DND-41 (cell line): Measurements from ENCODE around the gene VAC14.

Experiments
- ATAC-seq: fragments of 200-7000 bp; cut with Tn5 transposase; 3 replicates; pipeline ENCODE4 v1.9.1; 2021; ENCODE audit warnings: low read depth; ENCODE audit not compliant: insufficient read depth
- DNase-seq: peaks from one replicate; pipeline ENCODE4 v3.0.0-alpha.2; 2020
- H2AFZ ChIP-seq: 2 replicates; pipeline ENCODE4 v1.6.0; 2012; ENCODE audit warnings: low read depth, low read length
- H3K27ac ChIP-seq: 2 replicates; pipeline ENCODE4 v1.5.1; 2012; ENCODE audit warnings: low read length, inconsistent platforms
- H3K27me3 ChIP-seq: fragments of 200-600 bp; sonication (generic); 2 replicates; pipeline ENCODE4 v1.6.0; 2012; ENCODE audit warnings: low read length, mild to moderate bottlenecking, inconsistent platforms; ENCODE audit not compliant: insufficient read depth, poor library complexity
- H3K36me3 ChIP-seq: 2 replicates; pipeline ENCODE4 v1.5.1; 2012; ENCODE audit warnings: low read length, inconsistent platforms; ENCODE audit not compliant: insufficient read depth
- H3K4me1 ChIP-seq: 2 replicates; pipeline ENCODE4 v1.5.1; 2012; ENCODE audit warnings: mild to moderate bottlenecking, low read length; ENCODE audit not compliant: insufficient read depth
- H3K4me2 ChIP-seq: 2 replicates; pipeline ENCODE4 v1.6.0; 2012; ENCODE audit warnings: mild to moderate bottlenecking, moderate library complexity, low read length, inconsistent platforms; ENCODE audit not compliant: insufficient read depth
- H3K4me3 ChIP-seq, 2 experiments: fragments of 200-600 bp in 1 of 2; shearing (Covaris generic) in 1 of 2; 2 replicates each; pipeline ENCODE4 v1.5.1; 2012 to 2016; ENCODE audit warnings: inconsistent platforms in 2 of 2, low read length in 2 of 2, mild to moderate bottlenecking in 2 of 2, low read depth in 1 of 2, moderate library complexity in 1 of 2
- H3K79me2 ChIP-seq: 2 replicates; pipeline ENCODE4 v1.6.0; 2012; ENCODE audit warnings: low read length, inconsistent platforms; ENCODE audit not compliant: insufficient read depth
- H3K9ac ChIP-seq: 2 replicates; pipeline ENCODE4 v1.6.0; 2012; ENCODE audit warnings: low read depth, mild to moderate bottlenecking, inconsistent platforms, low read length, moderate library complexity
- H3K9me3 ChIP-seq: 2 replicates; pipeline ENCODE4 v1.5.1; 2012; ENCODE audit warnings: low read length, moderate library complexity, mild to moderate bottlenecking, inconsistent platforms; ENCODE audit not compliant: insufficient read depth, severe bottlenecking
- H4K20me1 ChIP-seq: 2 replicates; pipeline ENCODE4 v1.6.0; 2012; ENCODE audit warnings: low read length; ENCODE audit not compliant: insufficient read depth
- CTCF ChIP-seq: IDR thresholded peaks from 2 replicates; pipeline ENCODE4 v1.5.1; 2012; ENCODE audit warnings: borderline replicate concordance, low read length, moderate library complexity, mild to moderate bottlenecking; ENCODE audit not compliant: poor library complexity, severe bottlenecking; ENCODE audit errors: extremely low read depth
- EZH2 ChIP-seq: IDR thresholded peaks from 3 replicates; pipeline ENCODE4 v1.6.1; 2012; ENCODE audit warnings: borderline replicate concordance, low read depth, mild to moderate bottlenecking, moderate library complexity, low read length, inconsistent platforms; ENCODE audit not compliant: severe bottlenecking

Gene VAC14

GRCh38 chr16:70765491-70765890 is 35.5 kb downstream of the VAC14 start:
- 0 out of 2 replicates have a peak, but pooled peaks cover 2% of the 10 kb centered on the region for H4K20me1 ChIP-seq
- no peak overlapping the region for H2AFZ ChIP-seq
- H3K9me3 ChIP-seq = no peaks in the 10 kb centered on the region
- ATAC-seq = no peak
- no peak overlapping the region for H3K4me2 ChIP-seq
- H3K4me3 ChIP-seq = no peak overlapping the region
- no peak for DNase-seq
- H3K79me2 ChIP-seq = no peaks in the 10 kb centered on the region
- no peak overlapping the region for H3K27ac ChIP-seq
- H3K9ac ChIP-seq = no peak overlapping the region
- peaks cover 59% of the 10 kb centered on the region for H3K36me3 ChIP-seq
- H3K27me3 ChIP-seq = no peaks in the 10 kb centered on the region
- TF ChIP-seq EZH2 (no peak), CTCF (no peak)
- H3K4me1 ChIP-seq = no peaks in the 10 kb centered on the region

- Histone ChIP-seq H3K4me3 (no peak overlapping the region), H3K27me3 (no peaks in the 10 kb centered on the region), H3K4me1 (no peaks in the 10 kb centered on the region), H3K9ac (no peak overlapping the region), H3K9me3 (no peaks in the 10 kb centered on the region), H3K4me2 (no peak overlapping the region), H3K79me2 (no peaks in the 10 kb centered on the region), H2AFZ (no peak overlapping the region), H3K27ac (no peak overlapping the region), H4K20me1 (0 out of 2 replicates have a peak, but pooled peaks cover 2% of the 10 kb centered on the region), H3K36me3 (peaks cover 57% of the 10 kb centered on the region)
- ATAC-seq = no peak
- no peak for DNase-seq
- TF ChIP-seq EZH2 (no peak), CTCF (no peak)
These were observed 36.3 kb downstream of the VAC14 start for GRCh38 chr16:70764632-70765031.

- ATAC-seq = no peak
- Histone ChIP-seq H2AFZ (no peak overlapping the region), H3K4me2 (no peak overlapping the region)
These were observed 40.7 kb downstream of the VAC14 start for GRCh38 chr16:70760221-70760620.

More at GRCh38 chr16:70760221-70760620, 40.7 kb downstream of the VAC14 start:
- H3K27me3 ChIP-seq = no peaks in the 10 kb centered on the region
- H3K27ac ChIP-seq = no peak overlapping the region
- no peak overlapping the region for H3K4me3 ChIP-seq
- peaks cover 52% of the 10 kb centered on the region for H3K36me3 ChIP-seq
- TF ChIP-seq CTCF (no peak), EZH2 (no peak)
- no peaks in the 10 kb centered on the region for H3K9me3 ChIP-seq
- no peak for DNase-seq
- H3K9ac ChIP-seq = no peak overlapping the region
- H3K79me2 ChIP-seq = no peaks in the 10 kb centered on the region
- H4K20me1 ChIP-seq = no peaks in the 10 kb centered on the region
- H3K4me1 ChIP-seq = no peaks in the 10 kb centered on the region
